Loucy (cell line): ENCODE measurements around the gene SYT1.

ENCODE experiments used
- H2AFZ ChIP-seq: fragments of 200-600 bp; sonication (generic); 2 replicates; pipeline ENCODE4 v1.6.0; 2016; ENCODE audit warnings: antibody characterized with exemption, mild to moderate bottlenecking, low read length, moderate library complexity
- H3F3A ChIP-seq: fragments of 200-600 bp; 2 replicates; pipeline ENCODE4 v1.6.0; 2016; ENCODE audit warnings: antibody characterized with exemption, low read depth, mild to moderate bottlenecking
- H3K27me3 ChIP-seq: fragments of 200-600 bp; sonication (generic); 2 replicates; pipeline ENCODE4 v1.6.1; 2014; ENCODE audit warnings: low read length, mild to moderate bottlenecking; ENCODE audit not compliant: insufficient read depth, poor library complexity, severe bottlenecking
- H3K36me3 ChIP-seq: fragments of 200-600 bp; sonication (generic); 2 replicates; pipeline ENCODE4 v1.6.1; 2016; ENCODE audit warnings: low read length; ENCODE audit not compliant: insufficient read depth
- H3K4me1 ChIP-seq: fragments of 200-600 bp; sonication (generic); 2 replicates; pipeline ENCODE4 v1.5.1; 2014; ENCODE audit warnings: low read length, mild to moderate bottlenecking; ENCODE audit not compliant: insufficient read depth, poor library complexity, severe bottlenecking
- H3K4me2 ChIP-seq: fragments of 200-600 bp; sonication (generic); 2 replicates; pipeline ENCODE4 v1.6.0; 2014; ENCODE audit warnings: antibody characterized with exemption, low read length, low read depth, mild to moderate bottlenecking; ENCODE audit not compliant: poor library complexity, severe bottlenecking
- H3K4me3 ChIP-seq: fragments of 200-600 bp; sonication (generic); 2 replicates; pipeline ENCODE4 v1.5.1; 2014; ENCODE audit warnings: low read length, mild to moderate bottlenecking, mixed read lengths; ENCODE audit not compliant: poor library complexity, severe bottlenecking
- H3K79me2 ChIP-seq: fragments of 200-600 bp; sonication (generic); 2 replicates; pipeline ENCODE4 v1.6.1; 2014; ENCODE audit warnings: low read length; ENCODE audit not compliant: insufficient read depth
- H3K9ac ChIP-seq: fragments of 200-600 bp; sonication (generic); 2 replicates; pipeline ENCODE4 v1.6.0; 2014; ENCODE audit warnings: mild to moderate bottlenecking, low read depth, low read length, moderate library complexity; ENCODE audit not compliant: poor library complexity, severe bottlenecking
- H3K9me2 ChIP-seq: fragments of 200-600 bp; sonication (generic); replicated peaks from 2 replicates; pipeline ENCODE4 v1.6.1; 2016; ENCODE audit warnings: low read depth, low read length, mixed read lengths
- H3K9me3 ChIP-seq: fragments of 200-600 bp; sonication (generic); 2 replicates; pipeline ENCODE4 v1.6.1; 2014; ENCODE audit warnings: mild to moderate bottlenecking, antibody characterized with exemption, low read length, low read depth; ENCODE audit not compliant: insufficient read depth
- H4K20me1 ChIP-seq: fragments of 200-600 bp; sonication (generic); 2 replicates; pipeline ENCODE4 v1.6.0; 2014; ENCODE audit warnings: antibody characterized with exemption, low read length, mild to moderate bottlenecking; ENCODE audit not compliant: insufficient read depth, poor library complexity, severe bottlenecking
- EZH2phosphoT487 ChIP-seq: fragments of 200-600 bp; IDR thresholded peaks from 2 replicates; pipeline ENCODE4 v1.6.1; 2018; ENCODE audit warnings: antibody characterized with exemption, mild to moderate bottlenecking, moderate library complexity, borderline replicate concordance
- TF ChIP-seq, protein P1 (sequence below): fragments of 200-600 bp; sonication (generic); conservative IDR thresholded peaks from 2 replicates; pipeline ENCODE4 v1.5.1; 2014; ENCODE audit warnings: mild to moderate bottlenecking, antibody characterized with exemption, low read length

The SYT1 gene

DNA sequence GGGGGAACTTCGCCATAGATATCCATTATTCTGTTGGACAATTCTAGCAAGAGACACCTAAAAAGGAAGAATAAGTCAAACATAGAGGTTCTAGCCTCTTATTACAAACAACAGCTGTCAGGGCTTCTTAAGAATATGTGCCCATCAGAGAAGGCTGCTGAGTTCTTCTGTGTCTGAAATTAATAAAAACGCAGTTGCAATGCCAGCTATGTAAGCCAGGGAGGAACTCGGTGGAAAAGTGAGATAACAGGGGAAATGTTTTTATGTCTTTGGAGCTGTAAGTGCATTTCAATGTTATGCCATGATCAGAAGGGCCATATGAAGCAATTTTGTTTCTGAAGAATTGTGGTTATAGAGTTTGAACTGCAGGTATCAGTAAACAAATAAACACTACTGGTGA, 95.0 kb downstream of the SYT1 start:
- Histone ChIP-seq H3K27me3 (no peaks in the 10 kb centered on the region), H2AFZ (no peak overlapping the region)
- TF ChIP-seq, protein P1, sequence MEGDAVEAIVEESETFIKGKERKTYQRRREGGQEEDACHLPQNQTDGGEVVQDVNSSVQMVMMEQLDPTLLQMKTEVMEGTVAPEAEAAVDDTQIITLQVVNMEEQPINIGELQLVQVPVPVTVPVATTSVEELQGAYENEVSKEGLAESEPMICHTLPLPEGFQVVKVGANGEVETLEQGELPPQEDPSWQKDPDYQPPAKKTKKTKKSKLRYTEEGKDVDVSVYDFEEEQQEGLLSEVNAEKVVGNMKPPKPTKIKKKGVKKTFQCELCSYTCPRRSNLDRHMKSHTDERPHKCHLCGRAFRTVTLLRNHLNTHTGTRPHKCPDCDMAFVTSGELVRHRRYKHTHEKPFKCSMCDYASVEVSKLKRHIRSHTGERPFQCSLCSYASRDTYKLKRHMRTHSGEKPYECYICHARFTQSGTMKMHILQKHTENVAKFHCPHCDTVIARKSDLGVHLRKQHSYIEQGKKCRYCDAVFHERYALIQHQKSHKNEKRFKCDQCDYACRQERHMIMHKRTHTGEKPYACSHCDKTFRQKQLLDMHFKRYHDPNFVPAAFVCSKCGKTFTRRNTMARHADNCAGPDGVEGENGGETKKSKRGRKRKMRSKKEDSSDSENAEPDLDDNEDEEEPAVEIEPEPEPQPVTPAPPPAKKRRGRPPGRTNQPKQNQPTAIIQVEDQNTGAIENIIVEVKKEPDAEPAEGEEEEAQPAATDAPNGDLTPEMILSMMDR, result no peak
- TF ChIP-seq EZH2phosphoT487, result no peak

DNA sequence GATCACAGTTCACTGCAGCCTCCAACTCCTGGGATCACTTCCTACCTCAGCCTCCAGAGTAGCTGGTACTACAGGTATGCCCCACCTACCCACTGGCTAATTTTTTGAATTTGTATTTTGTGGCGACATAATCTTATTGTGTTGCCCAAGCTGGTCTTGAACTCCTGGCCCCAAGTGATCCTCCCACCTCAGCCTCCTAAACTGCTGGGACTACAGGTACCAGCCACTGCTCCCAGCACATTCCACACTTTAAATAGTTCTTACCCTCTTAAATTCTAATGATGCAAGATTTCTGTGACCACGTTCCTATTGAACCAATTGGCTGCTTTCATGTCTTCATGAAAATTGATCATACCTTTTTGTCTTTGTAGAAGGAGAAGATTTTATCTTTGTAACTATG, 96.6 kb downstream of the SYT1 start:
- no peaks in the 10 kb centered on the region for H3K27me3 ChIP-seq
- TF ChIP-seq, protein P1, result no peak
- no peak for TF ChIP-seq EZH2phosphoT487
- H3K79me2 ChIP-seq, result no peaks in the 10 kb centered on the region
- H3K9ac ChIP-seq, result no peak overlapping the region
- H3K4me3 ChIP-seq, result no peak overlapping the region
- H3K4me2 ChIP-seq, result no peak overlapping the region
- no peak overlapping the region for H2AFZ ChIP-seq
- no peaks in the 10 kb centered on the region for H3K9me2 ChIP-seq
- H3F3A ChIP-seq, result no peaks in the 10 kb centered on the region
- no peaks in the 10 kb centered on the region for H3K4me1 ChIP-seq
- H4K20me1 ChIP-seq, result no peaks in the 10 kb centered on the region
- no peaks in the 10 kb centered on the region for H3K36me3 ChIP-seq
- H3K9me3 ChIP-seq, result no peaks in the 10 kb centered on the region

More for the DNA sequence above, 95.0 kb downstream of the SYT1 start:
- Histone ChIP-seq H3K4me3 (no peak overlapping the region), H3F3A (no peaks in the 10 kb centered on the region), H3K79me2 (no peaks in the 10 kb centered on the region), H3K36me3 (no peaks in the 10 kb centered on the region), H3K9me2 (no peaks in the 10 kb centered on the region), H3K4me1 (no peaks in the 10 kb centered on the region), H4K20me1 (no peaks in the 10 kb centered on the region), H3K9me3 (no peaks in the 10 kb centered on the region), H3K4me2 (no peak overlapping the region), H3K9ac (no peak overlapping the region)

DNA sequence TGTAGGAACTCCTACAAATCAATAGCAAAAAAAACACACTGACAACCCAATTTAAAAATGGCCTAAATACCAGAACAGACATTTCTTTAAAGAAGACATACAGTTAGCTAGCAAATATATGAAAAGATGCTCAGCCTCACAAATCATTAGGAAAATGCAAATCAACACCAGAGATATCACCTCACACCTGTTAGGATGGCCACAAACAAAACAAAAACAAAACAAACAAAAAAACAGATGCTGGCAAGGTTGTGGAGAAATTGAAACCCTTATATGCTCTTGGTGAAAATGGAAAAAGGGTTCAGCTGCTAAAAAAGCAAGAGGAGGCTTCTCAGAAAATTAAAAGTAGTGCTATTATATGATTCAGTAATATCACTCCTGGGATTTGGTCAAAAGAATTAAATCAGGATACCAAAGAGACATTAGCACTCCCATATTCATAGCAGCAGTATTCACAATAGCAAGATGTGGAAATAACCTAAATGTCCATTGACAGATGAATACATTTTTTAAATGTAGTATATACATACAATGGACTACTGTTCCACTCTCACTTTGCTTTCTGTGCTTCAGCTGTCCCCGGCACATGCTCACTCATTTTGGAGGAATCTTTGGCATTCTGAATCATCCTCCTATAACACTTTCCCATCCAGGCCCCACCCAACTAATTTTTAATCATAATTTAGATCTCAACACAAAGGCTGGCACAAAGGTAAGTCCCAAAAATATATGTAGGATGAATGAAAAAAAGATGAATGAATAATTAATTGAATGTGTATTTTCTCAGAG, 99.1 kb downstream of the SYT1 start:
- Histone ChIP-seq H3K4me1 (no peaks in the 10 kb centered on the region), H3K9me2 (no peaks in the 10 kb centered on the region), H3K9ac (no peak overlapping the region), H3F3A (no peaks in the 10 kb centered on the region), H3K4me3 (no peak overlapping the region), H4K20me1 (no peaks in the 10 kb centered on the region), H3K27me3 (no peaks in the 10 kb centered on the region), H2AFZ (no peak overlapping the region), H3K4me2 (no peak overlapping the region), H3K9me3 (no peaks in the 10 kb centered on the region), H3K36me3 (no peaks in the 10 kb centered on the region), H3K79me2 (no peaks in the 10 kb centered on the region)
- TF ChIP-seq, protein P1, result no peak
- TF ChIP-seq EZH2phosphoT487, result no peak
